Endothelial cell of umbilical vein (primary cell): ENCODE measurements around the gene CLCN4.

ENCODE experiments used
- CTCF ChIP-seq, 2 donors: IDR thresholded peaks; 1 replicate in 1 of 2; 2 replicates in 1 of 2; pipeline ENCODE4 v1.5.1; 2011; ENCODE audit warnings: low read length in 2 of 2, mild to moderate bottlenecking in 2 of 2, moderate library complexity in 2 of 2, control low read depth in 1 of 2, inconsistent platforms in 1 of 2, low read depth in 1 of 2; ENCODE audit not compliant: insufficient read depth in 1 of 2; ENCODE audit errors: extremely low read depth in 1 of 2
- POLR2A ChIP-seq: IDR thresholded peaks from 2 replicates; pipeline ENCODE4 v1.6.1; 2012; ENCODE audit warnings: low read depth, mild to moderate bottlenecking, control low read depth, low read length

GRCh38 chrX:10164879-10165278 lies 8.1 kb downstream of the CLCN4 start:
- TF ChIP-seq CTCF (IDR thresholded peaks at IDR 0.05; ENCODE audit: extremely low read depth in 1 of 2, insufficient read depth in 1 of 2, low read depth in 1 of 2, low read length in 2 of 2): no peak
- no peak for TF ChIP-seq POLR2A
